Right cardiac atrium (tissue), 5 donors: Measurements from ENCODE around the gene TTLL11. TPM values are rescaled to one million over a fixed set of nuclear protein-coding genes. Genes with fewer than 3 reads are reported as not detected.

Source experiments
- ATAC-seq, 2 donors: fragments of 200-7000 bp; cut with Tn5 transposase; one replicate each; pipeline versions ENCODE4 v1.8.0 to v1.9.1; 2020; ENCODE audit warnings: moderate library complexity in 2 of 2, mild to moderate bottlenecking in 1 of 2
- DNase-seq, 3 donors: peaks; one replicate each; pipeline ENCODE4 v3.0.0-alpha.2; 2020
- H3K27ac ChIP-seq: one replicate; pipeline ENCODE4 v1.5.1; 2013; ENCODE audit warnings: mild to moderate bottlenecking, low read length, control low read depth, moderate library complexity
- H3K27me3 ChIP-seq: one replicate; pipeline ENCODE4 v1.6.1; 2013; ENCODE audit not compliant: control insufficient read depth, insufficient read depth
- H3K4me1 ChIP-seq: one replicate; pipeline ENCODE4 v1.6.1; 2013; ENCODE audit warnings: low read length; ENCODE audit not compliant: control insufficient read depth, insufficient read depth
- H3K4me3 ChIP-seq: one replicate; pipeline ENCODE4 v1.5.1; 2013; ENCODE audit warnings: low read length, control low read depth
- H3K9me3 ChIP-seq: one replicate; pipeline ENCODE4 v1.6.1; 2013; ENCODE audit warnings: low read length; ENCODE audit not compliant: control insufficient read depth
- WGBS: extraction: QIAGEN DNeasy Blood & Tissue Kit; methylation state at CpG from one replicate; pipeline ENCODE4 v1.1.7; 2013; 5-methylcytosine and 5-hydroxymethylcytosine counted together
- intact Hi-C, 4 donors: fragments of 100-400 bp; cut with DNase I; formaldehyde crosslinking; loops; one replicate each; pipeline versions ENCODE4 v1.11.0 to v1.14.0; 2022 to 2023
- polyA plus RNA-seq: library from polyadenylated mRNA; stranded (reverse); fragments of 200-250 nt; gene quantifications from one replicate; pipeline ENCODE4 v1.2.3, GENCODE V29; 2013
- total RNA-seq, 4 donors: library from RNA; stranded (reverse); fragmentation: NEBNext Ultra II Directional; extraction: Animal tissue kit (Norgen Biotek cat#: 25700); gene quantifications; one replicate each; pipeline ENCODE4 v1.2.1, GENCODE V29; 2021
- donor health status: healthy with polysubstance abuse.
- donor health status: DM: no; HTN: yes; CAD: no.
- donor health status: DM: no; HTN: no; CAD: no.
- donor health status: DM: no; HTN: yes; CAD: no; lungs with severe emphysema.
- donor health status: DM: yes; HTN: yes; CAD: no.

The TTLL11 gene
- total and polyA plus RNA-seq, 5 donors: 3.4 to 8.6 (median 5.7) TPM

GRCh38 chr9:121860213-121860612 is 232.9 kb downstream of the TTLL11 start:
- no peak for ATAC-seq
- DNase-seq: no peak
- intact Hi-C loops: loop anchor here in 1 of 4 donors (10.0 kb wide), 1 partner anchor 105 kb away; no protein-coding TSS in a partner anchor
- Histone ChIP-seq H3K4me1 (peaks cover 1% of the 10 kb centered on the region), H3K27me3 (no peaks in the 10 kb centered on the region), H3K9me3 (no peaks in the 10 kb centered on the region), H3K27ac (no peak overlapping the region), H3K4me3 (no peak overlapping the region)
- 92% methylated on average over 3 of the region's 3 CpGs for WGBS

- Histone ChIP-seq H3K27me3 (no peaks in the 10 kb centered on the region), H3K9me3 (no peaks in the 10 kb centered on the region), H3K4me3 (no peak overlapping the region), H3K27ac (no peak overlapping the region), H3K4me1 (peaks cover 1% of the 10 kb centered on the region)
- WGBS: 88% methylated on average over 6 of the region's 6 CpGs
- ATAC-seq: no peak
- DNase-seq: no peak
- intact Hi-C loops: loop anchor here in 2 of 4 donors (10.0 kb wide), 2 partner anchors 105 to 115 kb away; no protein-coding TSS in a partner anchor
These were observed 233.5 kb downstream of the TTLL11 start for GRCh38 chr9:121859646-121860045.

- Histone ChIP-seq H3K27me3 (no peaks in the 10 kb centered on the region), H3K27ac (no peak overlapping the region), H3K4me3 (no peak overlapping the region), H3K9me3 (no peaks in the 10 kb centered on the region), H3K4me1 (peaks cover 1% of the 10 kb centered on the region)
- intact Hi-C loops: loop anchor here in 1 of 4 donors (10.0 kb wide), 1 partner anchor 114 kb away; no protein-coding TSS in a partner anchor
- WGBS: 84% methylated on average over 8 of the region's 8 CpGs
- no peak for ATAC-seq
- no peak for DNase-seq
These were observed 234.3 kb downstream of the TTLL11 start for GRCh38 chr9:121858788-121859187.

- WGBS: 67% methylated on average over 9 of the region's 9 CpGs
- ATAC-seq (no peak), DNase-seq (no peak)
- Histone ChIP-seq H3K4me1 (peaks cover 4% of the 10 kb centered on the region), H3K27me3 (no peaks in the 10 kb centered on the region), H3K27ac (no peak overlapping the region), H3K4me3 (no peak overlapping the region), H3K9me3 (no peaks in the 10 kb centered on the region)
- intact Hi-C loops: loop anchor here in 1 of 4 donors (10.0 kb wide), 1 partner anchor 113 kb away; no protein-coding TSS in a partner anchor
These were observed 235.2 kb downstream of the TTLL11 start for GRCh38 chr9:121857928-121858327.

GRCh38 chr9:121855476-121855875 is 237.6 kb downstream of the TTLL11 start:
- Histone ChIP-seq H3K27me3 (no peaks in the 10 kb centered on the region), H3K4me3 (no peak overlapping the region), H3K9me3 (no peaks in the 10 kb centered on the region), H3K4me1 (peaks cover 3% of the 10 kb centered on the region), H3K27ac (no peak overlapping the region)
- intact Hi-C loops: loop anchor here in 1 of 4 donors (10.0 kb wide), 1 partner anchor 111 kb away; no protein-coding TSS in a partner anchor
- ATAC-seq (no peak), DNase-seq (no peak)
- WGBS: 80% methylated on average over 5 of the region's 5 CpGs

- H3K4me3 ChIP-seq: no peak overlapping the region
- intact Hi-C loops: loop anchor here in 1 of 4 donors (10.0 kb wide), 1 partner anchor 109 kb away; no protein-coding TSS in a partner anchor
- ATAC-seq: no peak
- peaks cover 3% of the 10 kb centered on the region for H3K4me1 ChIP-seq
- no peaks in the 10 kb centered on the region for H3K27me3 ChIP-seq
- H3K9me3 ChIP-seq: no peaks in the 10 kb centered on the region
- WGBS: 90% methylated on average over 11 of the region's 11 CpGs
- no peak overlapping the region for H3K27ac ChIP-seq
- DNase-seq: peak in 2 of 3 donors; percentile 18 to 55
These were observed 239.3 kb downstream of the TTLL11 start for GRCh38 chr9:121853617-121854395.

GRCh38 chr9:121852651-121853616 is 240.2 kb downstream of the TTLL11 start:
- Histone ChIP-seq H3K9me3 (no peaks in the 10 kb centered on the region), H3K27ac (peak overlapping the region; percentile 73), H3K4me1 (peaks cover 3% of the 10 kb centered on the region), H3K4me3 (no peak overlapping the region), H3K27me3 (no peaks in the 10 kb centered on the region)
- peak; percentile 72 to 91 (median 88) for DNase-seq
- intact Hi-C loops: loop anchor here in 1 of 4 donors (10.0 kb wide), 1 partner anchor 108 kb away; no protein-coding TSS in a partner anchor
- 54% methylated on average over 29 of the region's 29 CpGs for WGBS
- peak; percentile 77 to 78 for ATAC-seq

- no peak for ATAC-seq
- 73% methylated on average over 7 of the region's 7 CpGs for WGBS
- DNase-seq: no peak
- no peaks in the 10 kb centered on the region for H3K9me3 ChIP-seq
- no peaks in the 10 kb centered on the region for H3K27me3 ChIP-seq
- peaks cover 3% of the 10 kb centered on the region for H3K4me1 ChIP-seq
- H3K27ac ChIP-seq: peak overlapping the region; percentile 73
- intact Hi-C loops: loop anchor here in 1 of 4 donors (10.0 kb wide), 1 partner anchor 107 kb away; no protein-coding TSS in a partner anchor
- no peak overlapping the region for H3K4me3 ChIP-seq
These were observed 240.9 kb downstream of the TTLL11 start for GRCh38 chr9:121852241-121852640.

- Histone ChIP-seq H3K27ac (peak overlapping the region; percentile 73), H3K27me3 (no peaks in the 10 kb centered on the region), H3K4me1 (peaks cover 3% of the 10 kb centered on the region), H3K4me3 (no peak overlapping the region), H3K9me3 (no peaks in the 10 kb centered on the region)
- peak in 2 of 3 donors; percentile 30 to 75 for DNase-seq
- 72% methylated on average over 9 of the region's 9 CpGs for WGBS
- intact Hi-C loops: loop anchor here in 1 of 4 donors (10.0 kb wide), 1 partner anchor 107 kb away; no protein-coding TSS in a partner anchor
- peak; percentile 49 to 79 for ATAC-seq
These were observed 241.4 kb downstream of the TTLL11 start for GRCh38 chr9:121851641-121852091.

GRCh38 chr9:121850366-121850765 is 242.7 kb downstream of the TTLL11 start:
- intact Hi-C loops: loop anchor here in 1 of 4 donors (10.0 kb wide), 1 partner anchor 106 kb away; no protein-coding TSS in a partner anchor
- no peak overlapping the region for H3K27ac ChIP-seq
- no peak for DNase-seq
- H3K4me1 ChIP-seq: peaks cover 3% of the 10 kb centered on the region
- H3K9me3 ChIP-seq: no peaks in the 10 kb centered on the region
- H3K27me3 ChIP-seq: no peaks in the 10 kb centered on the region
- no peak overlapping the region for H3K4me3 ChIP-seq
- WGBS: 97% methylated on average over 2 of the region's 2 CpGs
- no peak for ATAC-seq
